Mammary epithelial cell (primary cell): Measurements from ENCODE around the gene RETSAT.
"Not testable (repeated sequence)": the region's sequence is repeated elsewhere in the genome, so short reads cannot be mapped to it uniquely, and the experiment has no call there.

ENCODE experiments used
- EZH2 ChIP-seq: IDR thresholded peaks from 2 replicates; pipeline ENCODE4 v1.6.1; 2012; ENCODE audit warnings: low read length, inconsistent platforms, borderline replicate concordance
- TF ChIP-seq, protein P1 (sequence below), 2 donors: IDR thresholded peaks in 1 of 2; conservative IDR thresholded peaks in 1 of 2; 2 replicates each; pipeline ENCODE4 v1.5.1; 2011 to 2012; ENCODE audit warnings: inconsistent platforms in 2 of 2, low read length in 2 of 2, mild to moderate bottlenecking in 2 of 2, control low read depth in 1 of 2, low read depth in 1 of 2; ENCODE audit not compliant: insufficient read depth in 1 of 2; ENCODE audit errors: extremely low read depth in 1 of 2

DNA sequence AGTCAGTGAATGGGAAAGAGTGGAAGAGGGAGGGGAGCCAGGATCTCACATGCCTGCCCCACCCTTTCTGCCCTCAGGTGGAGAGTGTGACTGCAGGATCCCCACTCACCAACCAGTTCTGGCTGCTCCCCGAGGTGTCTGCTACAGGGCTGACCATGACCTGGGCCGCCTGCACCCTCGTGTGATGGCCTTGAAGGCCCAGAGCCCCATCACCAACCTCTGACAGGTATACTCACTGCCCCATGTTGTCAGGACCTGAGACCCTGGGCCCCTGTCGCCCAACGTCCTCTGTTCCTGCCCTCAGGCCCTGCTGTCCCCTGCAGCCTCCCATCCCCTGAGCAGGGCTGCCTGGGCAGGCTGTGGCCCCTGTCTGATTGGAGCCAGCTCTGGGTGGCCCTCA lies 38.4 kb downstream of the RETSAT start:
- TF ChIP-seq, protein P1, sequence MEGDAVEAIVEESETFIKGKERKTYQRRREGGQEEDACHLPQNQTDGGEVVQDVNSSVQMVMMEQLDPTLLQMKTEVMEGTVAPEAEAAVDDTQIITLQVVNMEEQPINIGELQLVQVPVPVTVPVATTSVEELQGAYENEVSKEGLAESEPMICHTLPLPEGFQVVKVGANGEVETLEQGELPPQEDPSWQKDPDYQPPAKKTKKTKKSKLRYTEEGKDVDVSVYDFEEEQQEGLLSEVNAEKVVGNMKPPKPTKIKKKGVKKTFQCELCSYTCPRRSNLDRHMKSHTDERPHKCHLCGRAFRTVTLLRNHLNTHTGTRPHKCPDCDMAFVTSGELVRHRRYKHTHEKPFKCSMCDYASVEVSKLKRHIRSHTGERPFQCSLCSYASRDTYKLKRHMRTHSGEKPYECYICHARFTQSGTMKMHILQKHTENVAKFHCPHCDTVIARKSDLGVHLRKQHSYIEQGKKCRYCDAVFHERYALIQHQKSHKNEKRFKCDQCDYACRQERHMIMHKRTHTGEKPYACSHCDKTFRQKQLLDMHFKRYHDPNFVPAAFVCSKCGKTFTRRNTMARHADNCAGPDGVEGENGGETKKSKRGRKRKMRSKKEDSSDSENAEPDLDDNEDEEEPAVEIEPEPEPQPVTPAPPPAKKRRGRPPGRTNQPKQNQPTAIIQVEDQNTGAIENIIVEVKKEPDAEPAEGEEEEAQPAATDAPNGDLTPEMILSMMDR (conservative IDR thresholded peaks at IDR 0.05 in 1 of 2, IDR thresholded peaks at IDR 0.05 in 1 of 2; ENCODE audit: extremely low read depth in 1 of 2, insufficient read depth in 1 of 2, low read depth in 1 of 2, low read length in 2 of 2): not testable (repeated sequence)
- not testable (repeated sequence) for TF ChIP-seq EZH2
